SK-N-SH treated with all-trans-retinoic acid at 6 μM for 48 hours (cell line): ENCODE results near the gene TMTC2.

Experiments
- ATAC-seq: fragments of 200-7000 bp; cut with Tn5 transposase; 3 replicates; pipeline ENCODE4 v1.9.1; 2020; ENCODE audit warnings: mild to moderate bottlenecking, moderate library complexity
- ARNTL ChIP-seq: fragments of 450-650 bp; formaldehyde crosslinking; IDR thresholded peaks from 2 replicates; pipeline ENCODE4 v1.5.0; 2020; ENCODE audit warnings: low read depth, mild to moderate bottlenecking, moderate library complexity, borderline replicate concordance
- BACH2 ChIP-seq: fragments of 250-450 bp; sonication (Bioruptor Pico); IDR thresholded peaks from 2 replicates; pipeline ENCODE4 v1.9.0; 2021; ENCODE audit warnings: mild to moderate bottlenecking, borderline replicate concordance
- CREB5 ChIP-seq: fragments of 250-450 bp; sonication (Bioruptor Pico); IDR thresholded peaks from 2 replicates; pipeline ENCODE4 v1.5.1; 2020; ENCODE audit warnings: low read depth, mild to moderate bottlenecking, moderate library complexity
- CSDC2 ChIP-seq: fragments of 250-450 bp; sonication (Bioruptor Pico); IDR thresholded peaks from 2 replicates; pipeline ENCODE4 v1.5.0; 2020; ENCODE audit warnings: mild to moderate bottlenecking, moderate library complexity
- ESRRG ChIP-seq: fragments of 250-450 bp; sonication (Bioruptor Pico); IDR thresholded peaks from 2 replicates; pipeline ENCODE4 v1.6.1; 2021; ENCODE audit warnings: mild to moderate bottlenecking
- GLIS3 ChIP-seq: fragments of 250-450 bp; sonication (Bioruptor Pico); IDR thresholded peaks from 2 replicates; pipeline ENCODE4 v1.5.0; 2020; ENCODE audit warnings: mild to moderate bottlenecking, moderate library complexity
- ISL1 ChIP-seq: fragments of 250-450 bp; sonication (Bioruptor Pico); IDR thresholded peaks from 2 replicates; pipeline ENCODE4 v2.1.2; 2022; ENCODE audit warnings: mild to moderate bottlenecking, moderate library complexity
- OSR1 ChIP-seq: fragments of 250-450 bp; sonication (Bioruptor Pico); IDR thresholded peaks from 2 replicates; pipeline ENCODE4 v1.8.0; 2022; ENCODE audit warnings: moderate library complexity, mild to moderate bottlenecking, inconsistent platforms
- POU6F1 ChIP-seq: fragments of 250-450 bp; sonication (Bioruptor Pico); IDR thresholded peaks from 2 replicates; pipeline ENCODE4 v1.8.0; 2021; ENCODE audit warnings: low read depth, mild to moderate bottlenecking, moderate library complexity, borderline replicate concordance
- RARB ChIP-seq: fragments of 250-450 bp; sonication (Bioruptor Pico); IDR thresholded peaks from 2 replicates; pipeline ENCODE4 v1.8.0; 2021; ENCODE audit warnings: mild to moderate bottlenecking, moderate library complexity
- SNAI2 ChIP-seq: fragments of 250-450 bp; sonication (Bioruptor Pico); IDR thresholded peaks from 2 replicates; pipeline ENCODE4 v1.5.0; 2020; ENCODE audit warnings: mild to moderate bottlenecking, moderate library complexity
- TCF4 ChIP-seq: fragments of 250-450 bp; sonication (Bioruptor Pico); IDR thresholded peaks from 2 replicates; pipeline ENCODE4 v1.8.0; 2021; ENCODE audit warnings: mild to moderate bottlenecking, moderate library complexity, borderline replicate concordance
- TOX ChIP-seq: fragments of 250-450 bp; sonication (Bioruptor Pico); IDR thresholded peaks from 2 replicates; pipeline ENCODE4 v1.8.0; 2021; ENCODE audit warnings: mild to moderate bottlenecking, moderate library complexity, borderline replicate concordance
- TSHZ2 ChIP-seq: fragments of 250-450 bp; sonication (Bioruptor Pico); IDR thresholded peaks from 2 replicates; pipeline ENCODE4 v1.5.0; 2020; ENCODE audit warnings: mild to moderate bottlenecking, moderate library complexity
- ZC3H10 ChIP-seq: fragments of 250-450 bp; sonication (Bioruptor Pico); IDR thresholded peaks from 2 replicates; pipeline ENCODE4 v1.5.1; 2021; ENCODE audit warnings: mild to moderate bottlenecking, moderate library complexity
- ZFP3 ChIP-seq: fragments of 250-450 bp; sonication (Bioruptor Pico); IDR thresholded peaks from 2 replicates; pipeline ENCODE4 v1.5.0; 2020; ENCODE audit warnings: mild to moderate bottlenecking, moderate library complexity
- ZFP30 ChIP-seq: fragments of 450-650 bp; formaldehyde crosslinking; IDR thresholded peaks from 2 replicates; pipeline ENCODE4 v1.5.0; 2022; ENCODE audit warnings: mild to moderate bottlenecking, moderate library complexity
- ZNF565 ChIP-seq: fragments of 450-650 bp; formaldehyde crosslinking; conservative IDR thresholded peaks from 2 replicates; pipeline ENCODE4 v1.5.0; 2020; ENCODE audit warnings: low read depth, mild to moderate bottlenecking, moderate library complexity
- ZNF70 ChIP-seq: fragments of 450-650 bp; formaldehyde crosslinking; IDR thresholded peaks from 2 replicates; pipeline ENCODE4 v1.5.0; 2020; ENCODE audit warnings: mild to moderate bottlenecking, moderate library complexity

The TMTC2 gene

GRCh38 chr12:82876075-82876474 is 189.4 kb downstream of the TMTC2 start:
- TF ChIP-seq OSR1 (CRISPR knock-in tag) (no peak), TCF4 (CRISPR knock-in tag) (no peak), ISL1 (CRISPR knock-in tag) (no peak), ARNTL (no peak), TSHZ2 (CRISPR knock-in tag) (no peak), POU6F1 (CRISPR knock-in tag) (no peak), ZFP3 (CRISPR knock-in tag) (no peak), CREB5 (CRISPR knock-in tag) (no peak), SNAI2 (no peak), ZC3H10 (CRISPR knock-in tag) (no peak), CSDC2 (CRISPR knock-in tag) (no peak), TOX (CRISPR knock-in tag) (no peak), RARB (CRISPR knock-in tag) (no peak), ZNF70 (CRISPR knock-in tag) (no peak)
- TF ChIP-seq, all 23 proteins: peak for 0
- ATAC-seq: no peak

GRCh38 chr12:82877963-82878362 is 191.3 kb downstream of the TMTC2 start:
- no peak for ATAC-seq
- TF ChIP-seq ZNF70 (CRISPR knock-in tag) (no peak), ESRRG (CRISPR knock-in tag) (no peak), GLIS3 (CRISPR knock-in tag) (no peak)

- TF ChIP-seq ISL1 (CRISPR knock-in tag) (peak; percentile 70), CSDC2 (CRISPR knock-in tag) (no peak)
These were observed 193.8 kb downstream of the TMTC2 start for GRCh38 chr12:82880442-82880901.

GRCh38 chr12:82883394-82884355 is 197.0 kb downstream of the TMTC2 start:
- TF ChIP-seq TCF4 (CRISPR knock-in tag) (no peak), RARB (CRISPR knock-in tag) (no peak), CSDC2 (CRISPR knock-in tag) (no peak), ESRRG (CRISPR knock-in tag) (no peak), ZFP3 (CRISPR knock-in tag) (no peak), ZNF70 (CRISPR knock-in tag) (no peak), TOX (CRISPR knock-in tag) (no peak), ZNF565 (no peak), CREB5 (CRISPR knock-in tag) (no peak), ZFP30 (CRISPR knock-in tag) (no peak), BACH2 (CRISPR knock-in tag) (no peak), TSHZ2 (CRISPR knock-in tag) (no peak)
- ATAC-seq: no peak

More at GRCh38 chr12:82880442-82880901, 193.8 kb downstream of the TMTC2 start:
- peak; percentile 45 for ATAC-seq
